K562 (cell line): ENCODE data around the gene SUPT20H.

Experiments
- ATF7 ChIP-seq: fragments of 450-650 bp; IDR thresholded peaks from 2 replicates; pipeline ENCODE4 v1.7.1; 2014; ENCODE audit warnings: mild to moderate bottlenecking, moderate library complexity
- CHD2 ChIP-seq: IDR thresholded peaks from 2 replicates; pipeline ENCODE4 v1.6.1; 2011; ENCODE audit warnings: low read depth, low read length
- CREM ChIP-seq: IDR thresholded peaks from 2 replicates; pipeline ENCODE4 v1.6.1; 2014; ENCODE audit warnings: antibody characterized with exemption, low read depth
- CTCF ChIP-seq, 3 experiments: IDR thresholded peaks in 2 of 3; conservative IDR thresholded peaks in 1 of 3; 2 replicates each; pipeline ENCODE4 v1.5.1; 2011 to 2012; ENCODE audit warnings: low read length in 3 of 3, mild to moderate bottlenecking in 3 of 3, control low read depth in 2 of 3, improper control_type of control experiment in 1 of 3, inconsistent platforms in 1 of 3, low read depth in 1 of 3, mixed read lengths in 1 of 3, moderate library complexity in 1 of 3; ENCODE audit not compliant: insufficient read depth in 2 of 3
- MXI1 ChIP-seq: IDR thresholded peaks from 2 replicates; pipeline ENCODE4 v1.6.1; 2011; ENCODE audit warnings: low read depth, mild to moderate bottlenecking, improper control_type of control experiment, low read length
- MYC ChIP-seq, 2 experiments: fragments of 250-450 bp in 1 of 2; sonication (Bioruptor Pico) in 1 of 2; IDR thresholded peaks; 2 replicates each; pipeline versions ENCODE4 v1.5.1 to v1.6.1; 2012 to 2021; ENCODE audit warnings: low read depth in 2 of 2, borderline replicate concordance in 1 of 2, improper control_type of control experiment in 1 of 2, low read length in 1 of 2, mild to moderate bottlenecking in 1 of 2, moderate library complexity in 1 of 2
- POLR2AphosphoS2 ChIP-seq: IDR thresholded peaks from 2 replicates; pipeline ENCODE4 v1.6.1; 2012; ENCODE audit warnings: low read length, improper control_type of control experiment
- PRPF4 ChIP-seq: fragments of 200-400 bp; formaldehyde crosslinking; IDR thresholded peaks from one replicate; pipeline ENCODE4 v1.6.1; 2017; ENCODE audit warnings: low read length, low read depth, mild to moderate bottlenecking; ENCODE audit not compliant: insufficient read depth, poor library complexity, severe bottlenecking
- RBBP5 ChIP-seq: fragments of 200-600 bp; sonication (generic); IDR thresholded peaks from 2 replicates; pipeline ENCODE4 v1.6.1; 2012; ENCODE audit warnings: borderline replicate concordance, mild to moderate bottlenecking, low read length, control low read depth, inconsistent platforms; ENCODE audit not compliant: insufficient read depth, poor library complexity, severe bottlenecking
- RCOR1 ChIP-seq, 2 experiments: IDR thresholded peaks; 2 replicates each; pipeline ENCODE4 v1.6.1; 2012; ENCODE audit warnings: low read depth in 2 of 2, low read length in 2 of 2, borderline replicate concordance in 1 of 2, improper control_type of control experiment in 1 of 2
- TFAM ChIP-seq: fragments of 250-450 bp; sonication (Bioruptor Pico); conservative IDR thresholded peaks from 2 replicates; pipeline ENCODE4 v1.5.0; 2021; ENCODE audit warnings: mild to moderate bottlenecking, moderate library complexity
- ZKSCAN1 ChIP-seq: fragments of 150-350 bp; IDR thresholded peaks from 2 replicates; pipeline ENCODE4 v1.6.1; 2016; ENCODE audit warnings: low read depth, low read length
- ZNF274 ChIP-seq: IDR thresholded peaks from 2 replicates; pipeline ENCODE4 v1.6.1; 2011; ENCODE audit warnings: low read depth, mild to moderate bottlenecking, low read length, moderate library complexity, borderline replicate concordance
- TF ChIP-seq, protein P1 (sequence below): sonication (generic); formaldehyde crosslinking; IDR thresholded peaks from 2 replicates; pipeline ENCODE4 v1.8.1; 2022; ENCODE audit warnings: missing genetic modification reagents

DNA sequence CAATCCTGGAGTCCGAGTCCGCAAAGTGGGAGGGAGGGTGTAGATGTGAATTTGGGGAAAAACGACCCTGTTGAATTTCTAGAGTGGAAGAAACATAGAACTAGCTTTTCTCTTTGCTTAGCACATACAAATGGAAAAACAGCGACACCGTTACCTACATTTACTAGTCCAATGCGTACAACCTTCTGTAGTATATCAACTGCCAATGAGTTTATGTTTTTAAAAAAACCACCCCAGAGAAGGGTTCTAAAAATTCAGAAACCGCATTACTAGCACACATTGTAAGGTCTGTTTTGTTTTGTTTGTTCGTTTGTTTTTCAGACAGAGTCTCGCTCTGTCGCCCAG lies 332 bp upstream of the SUPT20H start:
- no peak for TF ChIP-seq ZKSCAN1
- TF ChIP-seq CHD2, result no peak
- TF ChIP-seq POLR2AphosphoS2, result no peak
- no peak for TF ChIP-seq RBBP5
- no peak for TF ChIP-seq MYC (IDR thresholded peaks at IDR 0.05; ENCODE audit: low read depth, low read length)
- no peak for TF ChIP-seq MYC (CRISPR knock-in tag; IDR thresholded peaks at IDR 0.05; ENCODE audit: borderline replicate concordance, low read depth)
- no peak for TF ChIP-seq RCOR1 (IDR thresholded peaks at IDR 0.05; ENCODE audit: borderline replicate concordance in 1 of 2, low read depth in 2 of 2, low read length in 2 of 2)
- TF ChIP-seq ZNF274, result no peak
- TF ChIP-seq TFAM (CRISPR knock-in tag), result no peak
- no peak for TF ChIP-seq PRPF4
- TF ChIP-seq MXI1, result no peak
- no peak for TF ChIP-seq CTCF (IDR thresholded peaks at IDR 0.05 in 2 of 3, conservative IDR thresholded peaks at IDR 0.05 in 1 of 3; ENCODE audit: insufficient read depth in 2 of 3, low read depth in 1 of 3, low read length in 3 of 3)
- TF ChIP-seq CREM, result no peak
- TF ChIP-seq ATF7, result no peak
- TF ChIP-seq, protein P1, sequence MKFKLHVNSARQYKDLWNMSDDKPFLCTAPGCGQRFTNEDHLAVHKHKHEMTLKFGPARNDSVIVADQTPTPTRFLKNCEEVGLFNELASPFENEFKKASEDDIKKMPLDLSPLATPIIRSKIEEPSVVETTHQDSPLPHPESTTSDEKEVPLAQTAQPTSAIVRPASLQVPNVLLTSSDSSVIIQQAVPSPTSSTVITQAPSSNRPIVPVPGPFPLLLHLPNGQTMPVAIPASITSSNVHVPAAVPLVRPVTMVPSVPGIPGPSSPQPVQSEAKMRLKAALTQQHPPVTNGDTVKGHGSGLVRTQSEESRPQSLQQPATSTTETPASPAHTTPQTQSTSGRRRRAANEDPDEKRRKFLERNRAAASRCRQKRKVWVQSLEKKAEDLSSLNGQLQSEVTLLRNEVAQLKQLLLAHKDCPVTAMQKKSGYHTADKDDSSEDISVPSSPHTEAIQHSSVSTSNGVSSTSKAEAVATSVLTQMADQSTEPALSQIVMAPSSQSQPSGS (CRISPR knock-in tag), result no peak
